Psoas muscle (tissue), 8 donors: ENCODE results near the gene ZDHHC3. TPM values are rescaled to one million over a fixed set of nuclear protein-coding genes. Genes with fewer than 3 reads are reported as not detected.
"Not testable (repeated sequence)": the region's sequence is repeated elsewhere in the genome, so short reads cannot be mapped to it uniquely, and the experiment has no call there.

Experiments
- ATAC-seq, 4 donors: fragments of 200-7000 bp; cut with Tn5 transposase; one replicate each; pipeline ENCODE4 v1.9.1; 2020; ENCODE audit warnings: moderate library complexity in 3 of 4, mild to moderate bottlenecking in 2 of 4
- DNase-seq, 2 donors: peaks; one replicate each; pipeline ENCODE4 v3.0.0-alpha.2; 2020
- H3K27ac ChIP-seq: fragments of 200-600 bp; one replicate; pipeline ENCODE4 v1.8.0; 2022
- H3K27me3 ChIP-seq, 3 donors: fragments of 200-600 bp in 1 of 3; one replicate each; pipeline versions ENCODE4 v1.6.1 to v1.8.0; 2013 to 2022; ENCODE audit warnings: low read length in 2 of 3, mild to moderate bottlenecking in 2 of 3, moderate library complexity in 1 of 3; ENCODE audit not compliant: insufficient read depth in 3 of 3
- H3K36me3 ChIP-seq, 2 donors: fragments of 200-600 bp in 1 of 2; one replicate each; pipeline versions ENCODE4 v1.6.1 to v1.8.0; 2013 to 2022; ENCODE audit warnings: low read depth in 1 of 2, mild to moderate bottlenecking in 1 of 2, moderate library complexity in 1 of 2; ENCODE audit not compliant: insufficient read depth in 1 of 2
- H3K4me1 ChIP-seq: fragments of 200-600 bp; one replicate; pipeline ENCODE4 v1.8.0; 2022
- H3K4me3 ChIP-seq: fragments of 200-600 bp; one replicate; pipeline ENCODE4 v1.8.0; 2022; ENCODE audit warnings: mild to moderate bottlenecking
- H3K9me3 ChIP-seq: fragments of 200-600 bp; one replicate; pipeline ENCODE4 v1.8.0; 2022
- CTCF ChIP-seq: fragments of 200-600 bp; IDR thresholded peaks from one replicate; pipeline ENCODE4 v1.8.0; 2022; ENCODE audit warnings: antibody characterized with exemption
- WGBS, 3 donors: extraction: QIAGEN DNeasy Blood & Tissue Kit; methylation state at CpG; one replicate each; pipeline versions ENCODE4 v1.1.6 to v1.1.7; 2013; 5-methylcytosine and 5-hydroxymethylcytosine counted together
- intact Hi-C, 2 donors: fragments of 100-400 bp; cut with DNase I; formaldehyde crosslinking; loops; one replicate each; pipeline versions ENCODE4 v1.11.0 to v1.14.2; 2022
- polyA plus RNA-seq, 3 donors: library from polyadenylated mRNA; stranded (reverse); fragments of 200-250 nt; gene quantifications; one replicate each; pipeline ENCODE4 v1.2.3, GENCODE V29; 2013
- total RNA-seq, 4 donors: library from RNA; stranded (reverse); fragmentation: NEBNext Ultra II Directional in 2 of 4; extraction: Animal tissue kit (Norgen Biotek cat#: 25700) in 2 of 4; gene quantifications; one replicate each; pipeline versions ENCODE4 v1.2.1 to v1.2.4, GENCODE V29; 2021 to 2023
- donor health status: healthy with polysubstance abuse.
- donor health status: DM: no; HTN: no; CAD: no; lungs with moderate emphysema.
- donor health status: Bipolar disorder and iron deficiency.
- donor health status: healthy.
- donor health status: DM: yes; HTN: yes; CAD: no.
- donor health status: DM: no; HTN: no; CAD: no.
- donor health status: DM: no; HTN: no; CAD: no.
- donor health status: DM: yes; HTN: yes; CAD: no.

ZDHHC3 gene
- total and polyA plus RNA-seq, 7 donors = 22.2 to 58.3 (median 40.8) TPM

- DNase-seq (no peak), ATAC-seq (no peak)
- no peak for TF ChIP-seq CTCF
- Histone ChIP-seq H3K4me3 (no peak overlapping the region), H3K27me3 (no peaks in the 10 kb centered on the region), H3K27ac (no peak overlapping the region), H3K36me3 (peaks cover 0 to 6% of the 10 kb centered on the region in 2 donors), H3K9me3 (no peaks in the 10 kb centered on the region), H3K4me1 (no peaks in the 10 kb centered on the region)
- intact Hi-C loops = no loop called here
- 69 to 76% (median 74%) methylated on average over 2 of the region's 2 CpGs for WGBS, 3 donors
Measured at GRCh38 chr3:44950275-44950734, 25.7 kb downstream of the ZDHHC3 start.

GRCh38 chr3:44949770-44950169 is 26.2 kb downstream of the ZDHHC3 start:
- ATAC-seq = not testable (repeated sequence)
- 98 to 99% (median 98%) methylated on average over 4 of the region's 4 CpGs for WGBS, 3 donors
- H3K36me3 ChIP-seq = peaks cover 0 to 10% of the 10 kb centered on the region in 2 donors

GRCh38 chr3:44948239-44948638 is 27.7 kb downstream of the ZDHHC3 start:
- DNase-seq (no peak), ATAC-seq (no peak)
- Histone ChIP-seq H3K4me1 (no peaks in the 10 kb centered on the region), H3K4me3 (no peak overlapping the region), H3K36me3 (peaks cover 0 to 20% of the 10 kb centered on the region in 2 donors), H3K27ac (no peak overlapping the region), H3K27me3 (no peaks in the 10 kb centered on the region), H3K9me3 (no peaks in the 10 kb centered on the region)
- TF ChIP-seq CTCF = no peak
- 96 to 100% (median 97%) methylated on average over 3 of the region's 3 CpGs for WGBS, 3 donors
- intact Hi-C loops = no loop called here

More at GRCh38 chr3:44949770-44950169, 26.2 kb downstream of the ZDHHC3 start:
- H3K4me1 ChIP-seq, H3K27ac ChIP-seq, H3K9me3 ChIP-seq, DNase-seq, intact Hi-C loops, H3K4me3 ChIP-seq, H3K27me3 ChIP-seq: not testable (repeated sequence)

GRCh38 chr3:44942202-44942921 is 33.6 kb downstream of the ZDHHC3 start:
- H3K9me3 ChIP-seq = no peaks in the 10 kb centered on the region
- DNase-seq (no peak), ATAC-seq (no peak)
- no peak overlapping the region for H3K27ac ChIP-seq
- H3K4me3 ChIP-seq = no peak overlapping the region
- H3K36me3 ChIP-seq = peaks cover 0 to 62% of the 10 kb centered on the region in 2 donors
- intact Hi-C loops = no loop called here
- no peak for TF ChIP-seq CTCF
- 91 to 92% (median 91%) methylated on average over 9 of the region's 9 CpGs for WGBS, 3 donors
- H3K4me1 ChIP-seq = no peaks in the 10 kb centered on the region
- H3K27me3 ChIP-seq = no peaks in the 10 kb centered on the region

- ATAC-seq (no peak), DNase-seq (no peak)
- Histone ChIP-seq H3K9me3 (no peaks in the 10 kb centered on the region), H3K36me3 (peaks cover 0 to 55% of the 10 kb centered on the region in 2 donors), H3K4me1 (no peaks in the 10 kb centered on the region), H3K27me3 (no peaks in the 10 kb centered on the region), H3K4me3 (no peak overlapping the region), H3K27ac (no peak overlapping the region)
- intact Hi-C loops = no loop called here
- no peak for TF ChIP-seq CTCF
- 71 to 73% (median 72%) methylated on average over 6 of the region's 6 CpGs for WGBS, 3 donors
Measured at GRCh38 chr3:44939581-44940036, 36.4 kb downstream of the ZDHHC3 start.
